Activated naive CD4-positive, alpha-beta T cell treated with anti-CD3 and anti-CD28 coated beads, Interleukin-2, amount 50 U/mL, for 72 hours (primary cell): ENCODE measurements around the gene PLA2G15. TPM values are rescaled to one million over a fixed set of nuclear protein-coding genes. Genes with fewer than 3 reads are reported as not detected.
A peak's percentile ranks its signal among the peaks of the same experiment; 100 is the strongest.
"Not testable (repeated sequence)": the region's sequence is repeated elsewhere in the genome, so short reads cannot be mapped to it uniquely, and the experiment has no call there.

ENCODE experiments used
- ATAC-seq, 2 donors: fragments of 150-1000 bp; cut with Tn5 transposase; 2 replicates each; pipeline ENCODE4 v1.10.0; 2021; ENCODE audit warnings: mild to moderate bottlenecking in 2 of 2, moderate library complexity in 2 of 2
- DNase-seq, 2 donors: peaks; one replicate each; pipeline ENCODE4 v3.0.0; 2021 to 2022; ENCODE audit warnings: low spot score in 2 of 2
- H3K27ac Mint-ChIP-seq, 2 donors: one replicate each; pipeline ENCODE4 v1.8.0; 2022; ENCODE audit warnings: mild to moderate bottlenecking in 2 of 2, mixed read lengths in 2 of 2
- H3K36me3 Mint-ChIP-seq, 2 donors: one replicate each; pipeline ENCODE4 v1.8.0; 2022; ENCODE audit warnings: mixed read lengths in 2 of 2
- H3K9me3 Mint-ChIP-seq, 2 donors: one replicate each; pipeline ENCODE4 v1.8.0; 2022; ENCODE audit warnings: mixed read lengths in 2 of 2
- total RNA-seq, 2 donors: library from RNA; stranded (reverse); gene quantifications; one replicate each; pipeline ENCODE4 v1.2.3, GENCODE V29; 2022

PLA2G15 gene
- total RNA-seq, 2 donors from 2014 or later, result 9.7 to 9.8 TPM

DNA sequence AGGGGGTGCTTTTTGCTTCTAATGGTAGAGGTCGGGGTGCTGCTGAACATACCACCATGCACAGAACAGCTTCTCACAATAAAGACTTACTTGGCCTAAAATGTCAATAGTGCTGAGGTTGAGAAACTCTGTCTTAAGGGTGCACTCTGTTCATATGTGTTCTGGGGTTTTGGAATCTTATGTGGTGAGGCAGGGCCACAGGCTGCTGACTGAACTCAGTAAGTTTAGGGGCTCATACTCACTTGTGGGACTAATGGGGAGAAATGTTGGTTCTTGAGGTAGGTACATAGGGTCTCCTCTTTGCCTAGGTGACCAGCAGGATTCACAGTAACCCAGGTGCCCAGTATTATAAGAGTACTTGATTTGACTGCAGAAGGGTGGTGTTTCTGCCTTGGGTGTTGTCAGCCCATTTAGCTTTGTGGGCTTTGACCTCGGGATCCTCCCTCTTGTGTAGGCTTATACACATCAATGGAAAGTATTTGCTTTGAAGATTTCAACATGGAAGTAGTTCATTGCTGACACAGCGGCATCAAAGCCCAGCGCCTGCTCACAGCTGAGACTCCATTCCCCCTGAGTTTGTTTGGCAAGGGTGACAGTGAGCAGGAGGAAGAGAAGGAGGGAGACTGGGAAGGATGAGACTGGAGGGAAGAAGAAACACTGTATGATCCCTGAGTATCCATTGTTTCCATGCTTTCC lies 36.3 kb downstream of the PLA2G15 start:
- Mint-ChIP-seq H3K9me3 (no peaks in the 10 kb centered on the region), H3K27ac (peak overlapping the region; percentile 78 to 86), H3K36me3 (peaks cover 27 to 31% of the 10 kb centered on the region in 2 donors)
- ATAC-seq, result peak; percentile 39 to 55
- no peak for DNase-seq

DNA sequence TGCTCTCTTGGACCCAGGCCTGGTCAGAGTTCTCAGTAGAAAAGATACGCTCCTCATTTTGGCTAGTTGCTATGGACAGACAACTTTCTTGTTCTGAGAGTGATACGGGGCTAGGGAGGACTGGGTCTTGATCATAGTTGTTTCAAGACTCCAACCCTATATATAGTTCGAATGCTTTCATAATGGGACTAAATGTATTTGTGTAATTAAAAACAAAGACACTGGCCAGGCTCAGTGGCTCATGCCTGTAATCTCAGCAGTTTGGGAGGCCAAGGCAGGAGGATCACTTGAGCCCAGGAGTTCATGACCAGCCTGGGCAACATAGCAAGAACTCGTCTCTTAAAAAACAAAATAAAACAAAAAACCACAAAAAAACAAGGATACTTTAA lies 36.9 kb downstream of the PLA2G15 start:
- ATAC-seq, result no peak
- peak overlapping the region; percentile 78 to 86 for H3K27ac Mint-ChIP-seq

GRCh38 chr16:68283346-68283745 lies 38.2 kb downstream of the PLA2G15 start:
- no peaks in the 10 kb centered on the region for H3K9me3 Mint-ChIP-seq
- peaks cover 38 to 47% of the 10 kb centered on the region in 2 donors for H3K36me3 Mint-ChIP-seq
- DNase-seq (no peak), ATAC-seq (no peak)
- peak overlapping the region; percentile 79 to 86 for H3K27ac Mint-ChIP-seq

More for the DNA sequence above, 36.9 kb downstream of the PLA2G15 start:
- Mint-ChIP-seq H3K9me3 (no peaks in the 10 kb centered on the region), H3K36me3 (peaks cover 31 to 35% of the 10 kb centered on the region in 2 donors)
- no peak for DNase-seq

DNA sequence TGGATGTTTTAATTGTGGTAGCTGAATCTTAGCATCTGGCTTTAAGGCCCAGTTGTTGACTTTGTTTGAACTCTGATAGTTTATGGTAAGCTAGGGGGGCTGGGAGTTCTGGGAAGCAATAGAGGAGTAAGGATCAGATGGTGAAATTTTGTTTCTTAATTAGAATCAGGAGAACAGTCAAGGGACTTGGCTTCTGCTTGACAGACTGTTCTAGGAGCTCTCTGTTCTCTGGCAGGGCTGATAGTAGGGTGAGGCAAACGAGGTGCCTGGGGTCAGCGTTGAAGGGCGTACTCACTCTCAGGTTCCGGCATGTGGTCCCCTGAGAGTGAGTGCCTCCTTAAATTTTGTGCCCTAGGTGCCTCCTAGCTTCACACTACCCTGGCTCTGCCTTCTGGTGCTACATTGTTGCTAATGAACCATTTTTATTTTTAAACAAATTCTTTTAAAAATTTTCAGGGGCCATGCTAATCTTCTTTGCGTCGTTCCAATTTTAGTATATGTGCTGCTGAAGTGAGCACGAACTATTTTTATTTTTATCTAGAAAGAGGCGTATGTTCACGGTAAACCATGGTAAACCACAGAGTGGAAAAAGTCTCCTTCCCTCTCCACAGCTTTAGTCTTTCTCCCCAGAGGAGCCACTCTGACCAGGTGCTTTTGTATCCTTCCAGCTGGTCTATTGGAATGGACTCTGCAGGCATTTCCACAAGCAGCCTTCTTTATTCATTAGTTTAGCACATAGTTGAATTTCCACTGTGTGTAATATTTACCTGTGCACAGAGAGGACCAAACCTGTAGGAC lies 38.8 kb downstream of the PLA2G15 start:
- peak overlapping the region; percentile 79 to 86 for H3K27ac Mint-ChIP-seq
- ATAC-seq (peak in 1 of 2 donors; percentile 37), DNase-seq (no peak)
- no peaks in the 10 kb centered on the region for H3K9me3 Mint-ChIP-seq
- peaks cover 38 to 47% of the 10 kb centered on the region in 2 donors for H3K36me3 Mint-ChIP-seq

DNA sequence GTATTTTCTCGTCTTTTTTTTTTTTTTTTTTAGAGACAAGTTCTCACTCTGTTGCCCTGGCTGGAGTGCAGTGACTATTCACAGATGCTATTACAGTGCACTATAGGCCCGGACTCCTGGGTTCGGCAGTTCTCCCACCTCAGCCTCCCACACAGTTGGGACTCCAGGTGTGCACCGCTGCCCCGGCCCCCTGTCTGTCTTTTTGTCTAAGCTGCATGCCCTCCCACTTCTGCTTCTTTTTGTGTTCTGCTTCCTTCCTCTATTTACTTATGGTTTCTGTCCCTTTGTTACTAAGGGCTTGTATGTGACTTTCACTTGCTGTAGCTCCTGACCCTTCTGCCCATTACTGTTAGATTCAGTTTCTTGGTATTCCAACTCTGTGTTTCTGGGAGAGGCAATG lies 39.7 kb downstream of the PLA2G15 start:
- ATAC-seq (peak in 1 of 2 donors; percentile 10), DNase-seq (no peak)
- Mint-ChIP-seq H3K36me3 (peaks cover 32 to 40% of the 10 kb centered on the region in 2 donors), H3K9me3 (no peaks in the 10 kb centered on the region), H3K27ac (peak overlapping the region; percentile 86 to 94)

DNA sequence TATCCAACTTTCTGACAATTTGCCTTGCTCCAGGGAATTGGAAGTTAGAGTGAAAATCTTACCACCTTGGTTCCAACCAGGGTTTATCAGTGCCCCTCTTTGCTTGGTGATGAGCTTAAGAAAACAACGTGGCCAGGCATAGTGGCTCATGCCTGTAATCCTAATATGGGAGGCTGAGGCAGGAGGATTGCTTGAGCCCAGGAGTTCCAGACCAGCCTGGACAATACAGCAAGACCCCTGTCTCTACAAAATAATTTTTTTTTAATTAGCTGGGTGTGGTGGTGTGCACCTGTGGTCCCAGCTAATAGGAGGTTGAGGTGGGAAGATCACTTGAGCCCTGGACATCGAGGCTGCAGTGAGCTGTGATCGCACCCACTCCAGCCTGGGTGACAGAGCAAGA lies 40.5 kb downstream of the PLA2G15 start:
- H3K36me3 Mint-ChIP-seq, result peaks cover 30 to 37% of the 10 kb centered on the region in 2 donors
- DNase-seq (no peak), ATAC-seq (no peak)
- H3K27ac Mint-ChIP-seq, result peak overlapping the region; percentile 26 to 86
- no peaks in the 10 kb centered on the region for H3K9me3 Mint-ChIP-seq

DNA sequence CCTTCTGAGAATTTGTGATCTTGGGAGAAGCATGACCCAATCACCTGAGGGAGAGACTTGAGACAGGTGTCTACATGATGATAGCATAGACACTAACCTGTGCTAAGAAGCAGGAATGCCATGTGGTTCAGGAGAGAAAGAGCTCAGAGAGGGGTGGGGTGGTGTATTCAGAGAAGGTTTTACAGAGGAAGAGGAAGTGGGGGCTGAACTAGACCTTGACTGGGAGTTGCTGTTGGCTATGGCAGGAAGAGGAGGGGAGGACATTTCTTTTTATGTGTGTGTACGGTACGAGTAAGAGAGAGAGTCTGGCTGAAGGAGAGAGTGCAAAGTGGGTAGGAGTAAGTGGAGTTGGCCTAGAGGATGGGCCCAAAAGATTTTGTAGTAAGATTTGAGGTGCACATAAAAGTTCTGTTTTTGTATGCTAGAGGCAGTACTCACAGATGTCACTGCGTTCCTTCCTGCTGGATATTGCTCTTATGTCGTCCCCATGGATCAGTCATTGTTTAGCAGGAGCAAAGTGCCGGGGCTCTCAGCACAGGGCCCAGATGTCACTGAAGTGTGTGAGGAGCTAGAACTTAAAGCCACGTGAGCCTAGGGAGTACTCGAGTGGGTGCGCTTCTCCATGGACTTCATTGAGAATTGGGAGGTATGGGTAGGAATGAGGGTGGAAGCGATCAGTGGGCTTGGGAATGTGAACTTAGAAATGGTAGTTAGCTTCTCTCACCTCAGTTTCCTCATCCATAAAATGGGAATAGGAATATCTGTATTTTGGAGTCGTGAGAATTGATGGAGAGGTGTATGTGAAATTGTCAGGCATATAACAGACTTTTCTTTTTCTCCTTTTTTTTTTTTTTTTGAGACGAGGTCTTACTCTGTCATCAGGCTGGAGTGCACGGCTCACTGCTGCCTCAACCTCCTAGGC lies 41.2 kb downstream of the PLA2G15 start:
- ATAC-seq (peak; percentile 11 to 40), DNase-seq (no peak)
- no peaks in the 10 kb centered on the region for H3K9me3 Mint-ChIP-seq
- peaks cover 37 to 39% of the 10 kb centered on the region in 2 donors for H3K36me3 Mint-ChIP-seq
- peak overlapping the region; percentile 86 to 94 for H3K27ac Mint-ChIP-seq

GRCh38 chr16:68287276-68288251 lies 42.4 kb downstream of the PLA2G15 start:
- Mint-ChIP-seq H3K9me3 (no peaks in the 10 kb centered on the region), H3K36me3 (peaks cover 40 to 42% of the 10 kb centered on the region in 2 donors), H3K27ac (peak overlapping the region; percentile 46 to 86)
- DNase-seq (peak in 1 of 2 donors; percentile 69), ATAC-seq (peak in 1 of 2 donors; percentile 62)

GRCh38 chr16:68288252-68288650 lies 43.1 kb downstream of the PLA2G15 start:
- ATAC-seq (no peak), DNase-seq (no peak)
- Mint-ChIP-seq H3K9me3 (no peaks in the 10 kb centered on the region), H3K27ac (peak overlapping the region; percentile 46 to 86), H3K36me3 (peaks cover 35 to 40% of the 10 kb centered on the region in 2 donors)

DNA sequence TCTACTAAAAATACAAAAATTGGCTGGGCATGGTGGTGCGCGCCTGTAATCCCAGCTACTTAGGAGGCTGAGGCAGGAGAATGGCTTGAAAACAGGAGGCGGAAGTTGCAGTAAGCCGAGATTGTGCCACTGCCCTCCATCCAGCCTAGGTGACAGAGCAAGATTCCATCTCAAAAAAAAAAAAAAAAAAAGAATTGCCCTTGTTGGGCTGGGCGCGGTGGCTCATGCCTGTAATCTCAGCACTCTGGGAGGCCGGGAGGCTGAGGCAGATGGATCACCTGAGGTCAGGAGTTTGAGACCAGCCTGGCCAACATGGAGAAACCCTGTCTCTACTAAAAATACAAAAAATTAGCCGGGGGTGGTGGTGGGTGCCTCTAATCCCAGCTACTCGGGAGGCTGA lies 43.6 kb downstream of the PLA2G15 start:
- Mint-ChIP-seq H3K27ac (peak overlapping the region; percentile 46 to 86), H3K36me3 (peaks cover 35 to 40% of the 10 kb centered on the region in 2 donors)
- not testable (repeated sequence) for DNase-seq, ATAC-seq, H3K9me3 Mint-ChIP-seq

- ATAC-seq, result no peak
- Mint-ChIP-seq H3K27ac (peak overlapping the region; percentile 46 to 86), H3K36me3 (peaks cover 35 to 40% of the 10 kb centered on the region in 2 donors), H3K9me3 (no peaks in the 10 kb centered on the region)
- no peak for DNase-seq
Observed at GRCh38 chr16:68289202-68289601, 44.0 kb downstream of the PLA2G15 start.

DNA sequence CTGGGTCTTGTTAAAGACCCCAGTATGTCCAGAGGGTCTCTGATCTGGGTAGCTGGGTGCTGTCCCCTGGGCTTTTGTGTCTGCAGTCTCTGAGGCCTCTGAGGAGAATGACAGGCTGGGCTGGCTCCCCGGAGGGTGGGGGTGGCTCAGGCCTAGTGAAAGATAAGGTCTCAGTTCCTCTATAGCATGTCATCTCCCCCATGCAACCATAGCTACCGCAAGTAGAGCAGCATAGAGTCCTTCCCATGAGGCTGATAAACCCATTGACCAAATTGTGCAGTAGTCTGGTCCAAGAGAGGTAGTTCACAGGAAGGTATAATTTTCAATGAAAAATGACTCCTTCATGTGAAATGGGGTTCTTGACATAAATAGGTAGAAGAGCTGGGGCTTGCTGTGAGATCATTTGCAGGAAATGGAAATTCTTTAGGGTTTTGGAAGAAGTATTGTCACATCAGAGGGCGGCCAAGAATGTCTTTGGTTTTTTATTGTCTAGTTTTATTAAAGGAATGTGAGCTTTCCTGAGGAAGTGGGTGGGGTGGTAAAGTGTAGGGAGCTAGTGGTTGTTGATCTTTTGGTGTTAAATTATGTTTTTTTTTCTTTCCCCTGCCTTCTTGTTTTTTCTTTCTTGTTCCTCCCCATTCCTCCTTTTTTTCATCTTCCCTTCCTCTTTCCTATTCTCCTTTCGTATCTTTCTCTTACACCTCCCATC lies 44.6 kb downstream of the PLA2G15 start:
- ATAC-seq, result peak; percentile 73 to 82
- Mint-ChIP-seq H3K27ac (peak overlapping the region; percentile 46 to 86), H3K9me3 (no peaks in the 10 kb centered on the region), H3K36me3 (peaks cover 35 to 40% of the 10 kb centered on the region in 2 donors)
- DNase-seq, result peak; percentile 50 to 65

DNA sequence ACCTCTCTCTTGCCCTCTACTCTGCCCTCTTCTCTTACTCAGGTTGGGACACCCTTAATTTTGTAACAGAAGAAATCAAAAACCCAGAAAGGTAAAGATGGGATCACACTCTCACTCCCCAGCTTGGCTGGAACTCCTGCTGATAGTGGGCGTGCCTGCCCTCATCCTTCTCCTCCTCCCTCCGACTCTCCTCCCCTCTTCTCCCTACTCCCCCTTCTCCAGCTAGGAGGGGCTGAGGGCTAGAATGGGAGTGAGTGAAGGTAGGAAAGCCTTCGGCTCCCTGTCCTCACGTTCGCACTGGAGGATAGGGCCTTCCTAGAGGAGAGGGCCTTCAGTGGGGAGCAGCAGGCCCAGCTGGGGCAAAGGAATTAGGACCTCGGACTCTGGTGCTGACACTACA lies 45.3 kb downstream of the PLA2G15 start:
- DNase-seq, result no peak
- Mint-ChIP-seq H3K27ac (peak overlapping the region; percentile 46 to 86), H3K36me3 (peaks cover 35 to 40% of the 10 kb centered on the region in 2 donors), H3K9me3 (no peaks in the 10 kb centered on the region)
- ATAC-seq, result no peak

- Mint-ChIP-seq H3K27ac (peak overlapping the region; percentile 46 to 86), H3K9me3 (no peaks in the 10 kb centered on the region), H3K36me3 (peaks cover 32 to 37% of the 10 kb centered on the region in 2 donors)
- peak in 1 of 2 donors; percentile 5 for ATAC-seq
- DNase-seq, result no peak
Observed at GRCh38 chr16:68291227-68291626, 46.1 kb downstream of the PLA2G15 start.

GRCh38 chr16:68292425-68292824 lies 47.3 kb downstream of the PLA2G15 start:
- Mint-ChIP-seq H3K9me3 (no peaks in the 10 kb centered on the region), H3K36me3 (peaks cover 25 to 27% of the 10 kb centered on the region in 2 donors), H3K27ac (peak overlapping the region; percentile 46 to 86)
- ATAC-seq, result no peak
- no peak for DNase-seq
